Measurements from ENCODE around the gene DAPK2.

Gene DAPK2

DNA sequence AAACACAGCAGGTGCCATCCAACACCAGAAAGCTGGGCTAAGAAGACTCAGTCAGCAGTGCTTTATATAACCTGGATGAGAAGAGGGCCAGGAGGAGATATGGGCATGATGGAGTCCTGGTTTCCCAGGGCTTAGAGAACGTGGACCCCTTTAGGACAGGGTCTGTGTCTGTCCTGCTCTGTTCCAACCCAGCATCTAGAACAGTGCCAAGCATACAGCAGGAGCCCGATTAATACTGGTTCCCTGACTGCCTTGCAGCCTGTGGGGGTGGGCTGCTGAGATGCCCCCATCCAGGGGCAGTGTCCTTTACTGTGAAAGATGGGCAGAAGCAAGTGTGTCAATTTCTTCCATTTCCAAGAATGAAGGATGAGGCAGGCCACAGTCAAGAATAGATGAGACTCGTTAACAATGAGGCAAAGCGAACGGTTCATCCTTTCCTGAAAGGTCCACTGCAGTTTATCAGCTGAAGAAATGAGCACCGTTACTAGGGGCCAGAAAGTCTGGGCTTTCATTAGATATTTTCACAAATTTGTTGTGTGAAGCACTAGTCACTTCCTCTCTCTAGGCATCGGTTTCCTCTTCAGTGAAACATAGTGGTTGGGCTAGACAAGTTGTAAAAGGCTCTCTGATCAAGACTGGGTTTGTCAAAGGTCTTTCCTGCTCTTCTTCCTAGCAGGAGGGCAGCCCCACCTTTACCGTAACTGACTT, 140.6 kb downstream of the DAPK2 start:
- TF ChIP-seq, protein P1, sequence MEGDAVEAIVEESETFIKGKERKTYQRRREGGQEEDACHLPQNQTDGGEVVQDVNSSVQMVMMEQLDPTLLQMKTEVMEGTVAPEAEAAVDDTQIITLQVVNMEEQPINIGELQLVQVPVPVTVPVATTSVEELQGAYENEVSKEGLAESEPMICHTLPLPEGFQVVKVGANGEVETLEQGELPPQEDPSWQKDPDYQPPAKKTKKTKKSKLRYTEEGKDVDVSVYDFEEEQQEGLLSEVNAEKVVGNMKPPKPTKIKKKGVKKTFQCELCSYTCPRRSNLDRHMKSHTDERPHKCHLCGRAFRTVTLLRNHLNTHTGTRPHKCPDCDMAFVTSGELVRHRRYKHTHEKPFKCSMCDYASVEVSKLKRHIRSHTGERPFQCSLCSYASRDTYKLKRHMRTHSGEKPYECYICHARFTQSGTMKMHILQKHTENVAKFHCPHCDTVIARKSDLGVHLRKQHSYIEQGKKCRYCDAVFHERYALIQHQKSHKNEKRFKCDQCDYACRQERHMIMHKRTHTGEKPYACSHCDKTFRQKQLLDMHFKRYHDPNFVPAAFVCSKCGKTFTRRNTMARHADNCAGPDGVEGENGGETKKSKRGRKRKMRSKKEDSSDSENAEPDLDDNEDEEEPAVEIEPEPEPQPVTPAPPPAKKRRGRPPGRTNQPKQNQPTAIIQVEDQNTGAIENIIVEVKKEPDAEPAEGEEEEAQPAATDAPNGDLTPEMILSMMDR (IDR thresholded peaks at IDR 0.05): no peak
- Mint-ChIP-seq H3K4me3 (no peak overlapping the region), H3K27ac (no peak overlapping the region), H3K9me3 (no peaks in the 10 kb centered on the region), H3K27me3 (ENCODE audit: low read depth, poor library complexity) (peaks cover 16% of the 10 kb centered on the region), H3K36me3 (ENCODE audit: low read depth) (no peaks in the 10 kb centered on the region), H3K4me1 (peaks cover 49% of the 10 kb centered on the region)
- no peak for DNase-seq

DNA sequence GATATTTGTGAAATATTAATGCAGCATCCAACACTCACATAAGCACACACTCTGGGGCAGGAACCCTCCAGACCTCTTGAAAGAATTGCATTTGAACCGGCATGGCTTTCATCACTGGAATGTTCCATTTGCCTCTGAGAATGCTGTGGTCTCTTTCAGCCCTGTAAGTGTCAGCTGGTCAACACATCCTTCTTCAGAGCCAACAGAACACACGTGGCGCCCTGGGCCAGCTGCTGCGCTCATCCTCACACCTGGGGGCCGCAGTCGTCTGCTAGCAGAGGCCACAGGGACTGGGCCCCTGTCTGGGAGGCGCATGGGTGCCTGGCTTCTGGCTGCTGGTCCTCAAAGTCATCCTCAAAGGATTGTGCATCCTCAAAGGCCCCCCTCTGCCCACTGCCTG, 141.2 kb downstream of the DAPK2 start:
- TF ChIP-seq, protein P1 (IDR thresholded peaks at IDR 0.05): no peak
- Mint-ChIP-seq H3K27me3 (ENCODE audit: low read depth, poor library complexity) (peaks cover 15% of the 10 kb centered on the region), H3K27ac (no peak overlapping the region), H3K9me3 (no peaks in the 10 kb centered on the region), H3K36me3 (ENCODE audit: low read depth) (no peaks in the 10 kb centered on the region), H3K4me3 (no peak overlapping the region), H3K4me1 (peaks cover 43% of the 10 kb centered on the region)
- DNase-seq: no peak

DNA sequence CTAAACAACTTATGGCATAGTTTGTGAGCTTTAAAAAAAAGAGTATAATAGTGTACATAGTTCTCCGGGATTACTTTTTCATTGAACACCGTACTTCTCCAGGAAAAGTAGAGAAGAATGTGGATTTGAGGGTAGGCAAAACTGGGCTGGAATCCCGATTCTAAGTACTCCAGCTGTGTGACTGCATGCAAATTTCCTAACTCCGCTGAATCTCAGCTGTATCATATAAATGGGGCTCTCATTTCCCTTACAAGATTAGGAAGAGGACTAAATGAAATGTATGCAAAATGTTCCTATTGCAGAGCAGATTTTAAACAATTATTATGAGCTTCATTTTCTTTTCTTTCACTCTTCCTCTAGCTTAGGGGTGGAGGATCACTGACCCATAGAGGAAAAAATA, 142.2 kb downstream of the DAPK2 start:
- H3K9me3 Mint-ChIP-seq: no peaks in the 10 kb centered on the region
- TF ChIP-seq, protein P1 (IDR thresholded peaks at IDR 0.05): no peak
- no peak overlapping the region for H3K4me3 Mint-ChIP-seq
- no peak for DNase-seq
- H3K36me3 Mint-ChIP-seq (ENCODE audit: low read depth): no peaks in the 10 kb centered on the region
- peaks cover 18% of the 10 kb centered on the region for H3K27me3 Mint-ChIP-seq (ENCODE audit: low read depth, poor library complexity)
- peaks cover 34% of the 10 kb centered on the region for H3K4me1 Mint-ChIP-seq
- no peak overlapping the region for H3K27ac Mint-ChIP-seq

DNA sequence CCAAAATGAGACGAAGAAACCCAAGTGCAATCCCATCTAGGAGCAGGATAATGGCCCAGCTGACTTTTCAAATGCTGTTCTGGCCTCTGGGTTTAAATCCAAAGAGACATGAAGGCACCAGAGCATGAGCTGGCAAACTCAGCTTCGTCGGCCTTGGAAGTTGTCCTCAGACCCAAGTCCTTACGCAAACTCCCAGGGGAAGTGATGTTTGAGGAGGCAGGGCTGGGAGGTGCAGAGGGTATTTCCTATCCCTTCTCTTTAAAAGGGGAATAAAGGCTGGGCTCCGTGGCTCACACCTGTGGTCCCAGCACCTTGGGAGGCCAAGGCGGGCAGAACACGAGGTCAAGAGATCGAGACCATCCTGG, 143.6 kb downstream of the DAPK2 start:
- DNase-seq: no peak
- no peak overlapping the region for H3K4me3 Mint-ChIP-seq
- no peaks in the 10 kb centered on the region for H3K36me3 Mint-ChIP-seq (ENCODE audit: low read depth)
- TF ChIP-seq, protein P1 (IDR thresholded peaks at IDR 0.05): no peak
- peaks cover 17% of the 10 kb centered on the region for H3K27me3 Mint-ChIP-seq (ENCODE audit: low read depth, poor library complexity)
- peaks cover 5% of the 10 kb centered on the region for H3K9me3 Mint-ChIP-seq
- peaks cover 30% of the 10 kb centered on the region for H3K4me1 Mint-ChIP-seq
- no peak overlapping the region for H3K27ac Mint-ChIP-seq

DNA sequence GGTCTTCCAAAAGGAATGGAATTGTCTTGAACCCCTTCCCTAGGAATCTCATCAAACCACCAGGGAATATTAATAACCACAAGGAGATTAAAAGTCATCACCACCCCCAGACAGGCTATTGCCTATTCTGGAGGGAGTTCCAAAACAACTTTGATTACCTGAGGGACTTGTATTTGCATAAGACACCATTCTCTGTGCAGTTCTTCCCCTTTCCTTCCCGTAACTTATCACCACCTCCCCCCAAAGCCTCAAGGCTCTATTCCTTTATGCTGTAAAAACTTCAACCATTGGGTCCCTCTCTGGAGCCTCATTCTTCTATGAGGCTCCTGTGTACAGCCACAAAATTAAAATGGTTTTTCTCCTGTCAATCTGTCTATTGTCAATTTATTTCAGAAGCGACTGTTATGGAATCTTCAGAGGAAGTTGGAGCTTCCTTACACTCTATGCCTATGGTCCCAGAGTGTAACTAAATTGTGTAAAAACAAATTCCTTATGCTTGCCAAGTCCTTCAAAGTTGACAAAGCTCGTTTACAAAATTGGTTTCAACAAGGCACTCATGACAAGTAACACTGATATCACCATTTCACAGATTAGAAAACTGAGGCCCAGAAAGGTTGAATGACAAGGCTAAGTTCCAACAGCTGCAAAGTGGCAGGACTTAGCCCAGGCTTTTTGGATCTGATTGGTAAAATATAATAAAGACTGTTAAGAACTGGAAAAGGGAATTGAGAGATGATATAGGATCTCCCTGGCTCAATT, 144.2 kb downstream of the DAPK2 start:
- H3K27me3 Mint-ChIP-seq (ENCODE audit: low read depth, poor library complexity): peaks cover 14% of the 10 kb centered on the region
- DNase-seq: no peak
- no peak overlapping the region for H3K4me3 Mint-ChIP-seq
- no peak overlapping the region for H3K27ac Mint-ChIP-seq
- peaks cover 5% of the 10 kb centered on the region for H3K9me3 Mint-ChIP-seq
- TF ChIP-seq, protein P1 (IDR thresholded peaks at IDR 0.05): no peak
- H3K36me3 Mint-ChIP-seq (ENCODE audit: low read depth): no peaks in the 10 kb centered on the region
- H3K4me1 Mint-ChIP-seq: peaks cover 34% of the 10 kb centered on the region

All from nephron progenitor cell (in vitro differentiated cells).